ENCODE results near the gene CDRT4.
"Not testable (repeated sequence)": the region's sequence is repeated elsewhere in the genome, so short reads cannot be mapped to it uniquely, and the experiment has no call there.

The CDRT4 gene

DNA sequence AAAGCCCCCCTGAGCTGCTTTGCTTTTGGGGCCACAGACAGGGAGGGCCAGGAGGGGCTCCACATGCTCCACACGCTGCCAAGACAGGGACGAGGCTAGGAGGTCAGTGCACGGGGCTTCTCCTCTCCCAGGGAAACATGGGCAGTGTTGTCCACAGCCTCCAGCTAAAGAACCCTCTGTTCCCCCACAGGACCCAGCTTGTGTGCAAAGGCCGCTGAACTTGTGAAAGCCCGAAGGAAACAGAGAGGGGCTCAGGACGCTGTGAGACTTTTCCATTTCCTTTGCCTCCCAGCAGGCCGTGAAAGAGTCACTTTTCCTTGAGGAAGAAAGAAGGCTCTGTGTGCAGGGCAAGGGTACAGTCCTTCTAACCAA is 9.7 kb downstream of the CDRT4 start:
- DNase-seq (ENCODE audit: low read depth in 1 of 2, low spot score in 1 of 2) = no peak

GRCh38 chr17:15456972-15457722 is 10.3 kb downstream of the CDRT4 start:
- no peak for DNase-seq (ENCODE audit: low read depth in 1 of 2, low spot score in 1 of 2)

DNA sequence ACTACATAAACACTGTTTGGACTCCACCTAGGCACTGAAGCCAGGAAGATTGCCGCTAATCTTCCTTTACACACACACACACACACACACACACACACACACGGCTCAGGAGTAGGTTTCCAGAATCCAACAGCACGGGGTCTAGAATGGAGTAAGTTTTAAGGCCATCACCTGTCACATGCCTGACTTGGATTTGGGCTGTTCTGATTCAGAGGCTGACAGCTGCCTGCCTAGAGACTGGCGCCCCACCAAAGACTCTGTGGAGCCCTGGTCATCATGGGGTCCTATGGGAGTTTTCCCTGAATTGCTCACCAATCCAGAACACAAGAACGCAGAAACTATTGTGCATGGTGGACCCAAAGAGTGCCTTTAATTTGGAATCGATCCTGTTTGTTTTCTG is 10.9 kb downstream of the CDRT4 start:
- no peak for DNase-seq (ENCODE audit: low read depth in 1 of 2, low spot score in 1 of 2)

GRCh38 chr17:15454346-15454745 is 13.1 kb downstream of the CDRT4 start:
- DNase-seq (ENCODE audit: low read depth in 1 of 2, low spot score in 1 of 2) = no peak

- no peak for DNase-seq (ENCODE audit: low read depth in 1 of 2, low spot score in 1 of 2)
Measured at GRCh38 chr17:15453782-15454181, 13.6 kb downstream of the CDRT4 start.

GRCh38 chr17:15453246-15453645 is 14.2 kb downstream of the CDRT4 start:
- DNase-seq (ENCODE audit: low read depth in 1 of 2, low spot score in 1 of 2) = no peak

GRCh38 chr17:15452746-15453145 is 14.7 kb downstream of the CDRT4 start:
- no peak for DNase-seq (ENCODE audit: low read depth in 1 of 2, low spot score in 1 of 2)

GRCh38 chr17:15451680-15452079 is 15.7 kb downstream of the CDRT4 start:
- no peak for DNase-seq (ENCODE audit: low read depth in 1 of 2, low spot score in 1 of 2)

GRCh38 chr17:15448580-15448956 is 18.9 kb downstream of the CDRT4 start:
- DNase-seq (ENCODE audit: low read depth in 1 of 2, low spot score in 1 of 2) = no peak

DNA sequence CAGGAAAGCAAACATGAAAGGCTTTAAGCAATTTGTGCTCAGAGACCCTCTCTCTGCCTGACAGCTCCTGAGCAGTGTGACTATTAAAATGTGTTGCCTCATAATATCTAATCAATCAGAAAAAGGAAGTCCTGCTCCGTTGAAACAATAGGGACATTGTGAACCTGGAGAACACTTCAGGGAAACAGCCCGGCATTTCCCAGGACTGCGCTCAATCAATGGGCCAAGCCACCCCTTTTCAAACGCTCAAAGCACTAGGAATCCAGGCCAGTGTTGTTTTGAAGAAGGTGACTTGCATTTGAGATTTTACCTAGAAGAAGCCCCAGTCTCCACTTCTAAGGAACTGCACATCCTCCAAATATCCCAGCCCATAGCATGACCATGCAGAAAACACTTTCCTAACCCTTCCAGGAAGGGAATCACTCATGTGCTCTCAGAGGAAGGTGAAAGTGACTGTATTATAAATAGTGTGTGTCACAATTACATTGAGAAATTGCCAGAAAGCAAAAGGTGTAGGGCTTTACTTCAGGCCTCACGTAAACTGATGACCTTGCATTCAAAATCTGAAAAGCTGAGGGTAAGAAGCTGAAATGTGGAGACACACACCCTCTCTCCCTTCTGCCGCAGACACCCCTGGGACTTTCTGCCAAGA is 19.4 kb downstream of the CDRT4 start:
- DNase-seq (ENCODE audit: low read depth in 1 of 2, low spot score in 1 of 2) = no peak

GRCh38 chr17:15446036-15446435 is 21.4 kb downstream of the CDRT4 start:
- DNase-seq (ENCODE audit: low read depth in 1 of 2, low spot score in 1 of 2) = no peak

- no peak for DNase-seq (ENCODE audit: low read depth in 1 of 2, low spot score in 1 of 2)
Measured at GRCh38 chr17:15444805-15445204, 22.6 kb downstream of the CDRT4 start.

- no peak for DNase-seq (ENCODE audit: low read depth in 1 of 2, low spot score in 1 of 2)
Measured at GRCh38 chr17:15442311-15443180, 24.9 kb downstream of the CDRT4 start.

DNA sequence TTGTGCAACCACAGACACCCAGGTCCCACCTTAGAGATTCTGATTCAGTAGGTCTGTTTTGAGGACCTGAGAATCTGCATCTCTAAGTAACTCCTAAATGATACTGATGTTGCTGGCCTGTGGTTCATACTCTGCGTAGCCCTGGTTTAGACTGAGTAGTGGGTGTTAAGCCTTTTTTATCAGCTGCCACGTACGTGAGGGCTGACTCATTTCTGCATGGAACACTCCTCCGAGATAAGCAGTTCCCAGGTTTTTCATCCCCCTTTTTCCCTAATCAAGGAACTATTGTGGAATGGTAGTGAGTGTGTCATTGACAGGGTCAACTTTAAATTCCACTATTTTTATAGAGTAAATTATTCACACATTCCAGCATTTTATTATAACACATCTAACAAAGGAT is 26.1 kb downstream of the CDRT4 start:
- DNase-seq (ENCODE audit: low read depth in 1 of 2, low spot score in 1 of 2) = no peak

- DNase-seq (ENCODE audit: low read depth in 1 of 2, low spot score in 1 of 2) = no peak
Measured at GRCh38 chr17:15440347-15440746, 27.1 kb downstream of the CDRT4 start.

GRCh38 chr17:15439205-15439985 is 28.0 kb downstream of the CDRT4 start:
- not testable (repeated sequence) for DNase-seq (ENCODE audit: low read depth in 1 of 2, low spot score in 1 of 2)

DNA sequence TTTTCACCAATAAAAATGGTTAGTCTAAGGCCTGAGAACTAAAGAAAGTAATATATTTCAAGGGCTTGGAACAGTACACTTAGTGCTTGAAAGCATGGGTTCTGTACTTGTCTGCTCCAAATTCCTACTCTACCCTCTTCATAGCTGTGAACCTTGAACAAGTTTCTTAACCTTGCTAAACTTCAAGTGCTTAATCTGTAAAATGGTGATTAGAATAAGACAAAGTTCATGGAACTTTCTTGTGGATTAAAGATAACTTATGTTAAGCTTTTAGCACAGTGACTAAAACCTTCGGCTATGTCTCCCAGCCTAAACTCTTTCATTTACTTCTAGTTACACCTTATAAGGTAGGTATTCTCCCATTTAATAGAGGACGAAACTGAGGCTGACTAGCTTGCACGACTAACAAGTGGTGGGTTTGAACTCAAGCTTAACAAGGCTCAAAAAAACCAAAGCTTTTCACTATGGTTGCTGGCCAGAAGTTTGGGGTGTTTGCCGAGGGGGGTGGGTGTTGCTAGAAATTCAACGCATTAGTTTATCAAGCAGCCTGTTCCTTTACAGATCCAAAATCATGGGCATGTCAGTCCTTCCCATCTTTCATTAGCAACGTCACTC is 28.8 kb downstream of the CDRT4 start:
- no peak for DNase-seq (ENCODE audit: low read depth in 1 of 2, low spot score in 1 of 2)

DNA sequence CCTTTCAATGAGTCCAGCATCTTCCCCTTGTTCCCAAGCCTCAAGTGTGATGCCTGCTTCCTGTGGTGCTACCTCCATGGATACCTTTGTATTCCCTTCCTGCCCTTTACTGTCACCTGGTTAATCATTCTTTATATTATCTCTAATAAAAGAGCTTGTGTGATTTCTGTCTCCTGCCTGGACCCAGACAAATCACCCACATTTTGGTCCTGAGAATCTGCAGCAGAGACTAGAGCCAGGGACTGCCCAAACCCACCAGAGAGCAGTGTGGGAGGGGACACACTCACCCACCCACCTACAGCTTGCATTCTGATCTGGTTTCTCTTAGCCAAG is 30.2 kb downstream of the CDRT4 start:
- no peak for DNase-seq (ENCODE audit: low read depth in 1 of 2, low spot score in 1 of 2)

- DNase-seq (ENCODE audit: low read depth in 1 of 2, low spot score in 1 of 2) = no peak
Measured at GRCh38 chr17:15436473-15437302, 30.7 kb downstream of the CDRT4 start.

GRCh38 chr17:15434956-15435355 is 32.5 kb downstream of the CDRT4 start:
- DNase-seq (ENCODE audit: low read depth in 1 of 2, low spot score in 1 of 2) = no peak

Measured in stimulated activated CD4-positive, alpha-beta T cell treated with anti-CD3 and anti-CD28 coated beads, Interleukin-15, amount 100 ng/mL, for 1 hour (primary cell).